Rectal smooth muscle tissue (tissue), 1 donor: ENCODE results near the gene KRT72.

Experiments
- H3K27ac ChIP-seq: one replicate; pipeline ENCODE4 v1.7.0; 2013; ENCODE audit warnings: low read depth, low read length, inconsistent platforms
- H3K27me3 ChIP-seq: one replicate; pipeline ENCODE4 v1.7.0; 2013; ENCODE audit warnings: low read length; ENCODE audit not compliant: control insufficient read depth, insufficient read depth
- H3K36me3 ChIP-seq: one replicate; pipeline ENCODE4 v1.7.0; 2013; ENCODE audit warnings: low read length; ENCODE audit not compliant: control insufficient read depth, insufficient read depth
- H3K4me1 ChIP-seq: one replicate; pipeline ENCODE4 v1.7.0; 2013; ENCODE audit warnings: low read length; ENCODE audit not compliant: control insufficient read depth, insufficient read depth
- H3K4me3 ChIP-seq: one replicate; pipeline ENCODE4 v1.7.0; 2013; ENCODE audit warnings: low read length
- H3K9ac ChIP-seq: one replicate; pipeline ENCODE4 v1.7.0; 2013; ENCODE audit warnings: low read length

The KRT72 gene

GRCh38 chr12:52579468-52580465 is 21.5 kb downstream of the KRT72 start:
- Histone ChIP-seq H3K36me3 (no peaks in the 10 kb centered on the region), H3K9ac (no peak overlapping the region), H3K27ac (no peak overlapping the region), H3K4me3 (no peak overlapping the region), H3K27me3 (no peaks in the 10 kb centered on the region), H3K4me1 (no peaks in the 10 kb centered on the region)

DNA sequence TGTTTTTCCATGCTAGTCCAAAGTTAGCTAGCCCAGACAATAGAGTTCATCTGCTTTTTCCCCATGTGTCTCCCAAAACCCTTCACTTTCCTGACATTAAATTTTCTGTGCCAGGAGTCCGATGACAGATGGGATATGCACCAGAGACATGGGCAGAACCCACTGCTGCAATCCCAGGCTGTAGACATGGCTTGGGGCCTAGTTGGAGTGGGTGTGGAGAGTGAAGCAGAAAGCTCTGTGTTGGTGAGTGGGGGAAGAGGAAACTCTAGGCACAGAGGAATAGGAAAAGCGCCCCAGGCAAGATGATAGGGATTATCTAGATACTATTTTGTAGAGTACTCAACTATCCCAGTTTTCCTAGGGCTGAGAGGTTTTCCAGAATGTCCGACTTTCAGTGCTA is 22.8 kb downstream of the KRT72 start:
- H3K9ac ChIP-seq, result no peak overlapping the region
- no peak overlapping the region for H3K4me3 ChIP-seq
- no peaks in the 10 kb centered on the region for H3K36me3 ChIP-seq
- H3K27me3 ChIP-seq, result no peaks in the 10 kb centered on the region
- no peaks in the 10 kb centered on the region for H3K4me1 ChIP-seq
- no peak overlapping the region for H3K27ac ChIP-seq

DNA sequence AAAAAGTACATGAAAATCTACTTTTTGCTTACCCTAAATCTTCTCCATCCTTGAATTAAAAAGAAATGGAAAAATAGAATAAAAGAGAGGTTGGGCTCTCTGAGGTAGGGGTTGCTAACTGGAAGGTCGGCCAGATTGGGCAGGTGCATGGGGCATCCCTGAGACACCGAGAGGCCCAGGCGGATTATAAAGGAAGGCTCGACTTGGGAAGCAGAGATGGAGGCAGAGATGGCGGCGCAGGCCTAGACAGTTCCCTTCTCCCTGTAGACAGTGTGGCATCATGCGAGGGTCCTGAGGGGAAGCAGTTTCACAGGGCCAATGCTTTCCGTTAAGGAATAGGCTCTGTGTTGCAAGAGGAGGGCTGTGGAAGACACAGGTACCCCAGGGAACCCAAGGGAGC is 23.9 kb downstream of the KRT72 start:
- Histone ChIP-seq H3K4me3 (no peak overlapping the region), H3K36me3 (no peaks in the 10 kb centered on the region), H3K27me3 (no peaks in the 10 kb centered on the region), H3K27ac (no peak overlapping the region), H3K9ac (no peak overlapping the region), H3K4me1 (no peaks in the 10 kb centered on the region)

- no peaks in the 10 kb centered on the region for H3K36me3 ChIP-seq
- H3K4me3 ChIP-seq, result no peak overlapping the region
- no peaks in the 10 kb centered on the region for H3K4me1 ChIP-seq
- no peak overlapping the region for H3K27ac ChIP-seq
- H3K9ac ChIP-seq, result no peak overlapping the region
- H3K27me3 ChIP-seq, result no peaks in the 10 kb centered on the region
Measured at GRCh38 chr12:52575948-52576347, 25.3 kb downstream of the KRT72 start.

GRCh38 chr12:52575256-52575655 is 26.0 kb downstream of the KRT72 start:
- Histone ChIP-seq H3K4me3 (no peak overlapping the region), H3K27ac (no peak overlapping the region), H3K9ac (no peak overlapping the region), H3K27me3 (no peaks in the 10 kb centered on the region), H3K4me1 (no peaks in the 10 kb centered on the region), H3K36me3 (no peaks in the 10 kb centered on the region)

DNA sequence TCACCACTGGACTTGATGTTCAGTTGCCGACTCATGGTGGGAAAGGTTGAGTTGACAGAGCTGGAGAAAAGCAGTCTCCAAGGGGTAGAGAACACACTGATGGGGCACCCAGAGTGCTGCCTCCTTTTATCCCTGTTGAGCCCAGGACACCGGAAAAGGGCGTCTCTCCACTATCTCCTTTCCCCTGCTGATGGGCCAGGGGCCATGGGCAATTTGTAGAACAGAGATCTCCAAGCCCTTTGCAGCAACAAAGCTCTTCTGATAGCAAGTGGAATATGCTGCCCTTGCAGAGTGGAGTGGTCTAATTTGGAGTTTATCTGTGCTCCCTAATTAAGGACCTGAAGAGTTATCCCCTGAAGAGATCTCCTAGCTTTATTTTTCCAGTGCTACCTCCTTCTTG is 27.5 kb downstream of the KRT72 start, which contains the start of gene KRT74:
KRT74 (minus strand) TSS at position 101 of the 400 bp plus-strand sequence; CDS start at position 35, 66 bp downstream.
- H3K4me1 ChIP-seq, result no peaks in the 10 kb centered on the region
- no peak within 1 kb of the TSS for H3K9ac ChIP-seq
- H3K27me3 ChIP-seq, result no peaks in the 10 kb centered on the region
- no peak within 1 kb of the TSS for H3K4me3 ChIP-seq
- H3K27ac ChIP-seq, result no peak within 1 kb of the TSS
- H3K36me3 ChIP-seq, result no peaks in the 10 kb centered on the region

DNA sequence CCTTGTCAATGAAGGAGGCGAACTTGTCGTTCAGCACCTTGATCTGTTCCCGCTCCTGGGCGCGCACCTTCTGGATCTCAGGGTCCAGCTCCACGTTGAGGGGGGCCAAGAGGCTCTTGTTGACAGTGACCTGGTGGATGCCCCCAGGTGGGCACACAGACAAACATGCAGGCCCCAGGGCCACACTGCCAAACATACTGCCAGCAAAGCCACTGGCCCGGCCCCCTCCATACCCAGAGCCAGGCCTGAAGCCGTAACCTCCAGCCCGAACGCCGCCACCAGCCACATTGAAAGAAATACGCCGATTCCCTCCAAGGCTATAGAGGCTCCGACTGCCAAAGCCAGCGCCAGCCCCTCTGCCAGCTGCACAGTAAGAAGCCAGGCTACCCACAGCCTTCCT is 28.0 kb downstream of the KRT72 start:
- Histone ChIP-seq H3K4me1 (no peaks in the 10 kb centered on the region), H3K27me3 (no peaks in the 10 kb centered on the region), H3K4me3 (no peak overlapping the region), H3K9ac (no peak overlapping the region), H3K36me3 (no peaks in the 10 kb centered on the region), H3K27ac (no peak overlapping the region)

DNA sequence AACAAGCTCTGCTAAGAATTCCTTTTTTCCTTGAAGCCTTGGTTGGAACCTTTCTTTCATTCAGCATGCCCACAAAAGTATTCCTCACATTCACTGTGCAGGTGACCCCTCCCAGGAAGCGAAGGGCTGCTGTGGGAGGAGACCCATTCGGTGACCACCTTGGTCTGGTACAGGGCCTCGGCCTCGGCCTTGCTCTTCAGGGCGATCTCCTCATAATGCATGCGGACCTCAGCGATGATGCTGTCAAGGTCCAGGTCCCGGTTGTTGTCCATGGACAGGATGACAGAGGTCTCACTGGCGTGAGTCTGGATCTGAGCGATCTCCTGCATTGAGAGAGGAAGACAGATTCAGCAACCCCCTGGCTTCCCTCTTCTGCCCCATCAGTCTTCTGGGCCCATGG is 30.8 kb downstream of the KRT72 start:
- no peaks in the 10 kb centered on the region for H3K4me1 ChIP-seq
- H3K36me3 ChIP-seq, result no peaks in the 10 kb centered on the region
- no peaks in the 10 kb centered on the region for H3K27me3 ChIP-seq
- H3K4me3 ChIP-seq, result no peak overlapping the region
- H3K27ac ChIP-seq, result no peak overlapping the region
- H3K9ac ChIP-seq, result no peak overlapping the region

DNA sequence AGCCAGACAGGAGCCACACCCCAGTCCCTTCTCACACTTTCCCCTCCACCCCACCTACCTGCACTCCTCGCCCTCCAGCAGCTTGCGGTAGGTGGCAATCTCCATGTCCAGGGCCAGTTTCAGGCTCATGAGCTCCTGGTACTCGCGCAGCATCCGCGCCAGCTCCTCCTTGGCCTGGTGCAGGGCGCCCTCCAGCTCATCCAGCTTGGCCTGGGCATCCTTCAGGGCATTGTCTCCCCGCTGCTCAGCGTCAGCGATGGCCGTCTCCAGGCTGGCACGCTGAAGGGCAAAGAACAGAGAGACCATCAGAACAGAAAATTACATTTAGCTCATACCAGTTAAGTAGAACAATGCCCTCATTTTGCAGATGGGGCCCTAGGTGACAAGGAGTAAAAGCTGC is 33.2 kb downstream of the KRT72 start:
- no peak overlapping the region for H3K27ac ChIP-seq
- no peak overlapping the region for H3K4me3 ChIP-seq
- H3K9ac ChIP-seq, result no peak overlapping the region
- no peaks in the 10 kb centered on the region for H3K4me1 ChIP-seq
- no peaks in the 10 kb centered on the region for H3K27me3 ChIP-seq
- no peaks in the 10 kb centered on the region for H3K36me3 ChIP-seq

DNA sequence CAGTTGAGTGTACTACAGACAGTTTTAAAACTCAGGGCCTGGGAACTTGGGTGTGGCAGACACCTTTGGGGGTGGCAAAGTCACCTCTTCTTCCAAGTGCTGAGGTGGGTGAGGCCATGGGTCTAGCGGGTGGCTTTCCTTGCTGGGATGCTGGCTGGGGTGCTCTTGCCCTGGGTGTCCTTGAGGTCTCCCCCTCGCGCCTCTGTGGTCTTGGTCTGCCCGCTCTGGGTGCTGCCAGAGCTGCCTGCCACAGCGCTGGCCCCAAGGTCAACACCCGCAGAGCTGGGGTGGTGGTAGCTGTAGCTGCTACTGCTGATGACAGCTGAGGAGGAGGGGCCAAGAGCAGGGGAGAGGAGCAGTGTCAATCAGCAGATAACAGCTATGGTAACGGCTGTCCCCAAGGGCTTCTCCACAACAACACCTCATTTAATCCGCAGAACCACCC is 34.4 kb downstream of the KRT72 start:
- Histone ChIP-seq H3K27ac (no peak overlapping the region), H3K9ac (no peak overlapping the region), H3K4me3 (no peak overlapping the region), H3K4me1 (no peaks in the 10 kb centered on the region), H3K27me3 (no peaks in the 10 kb centered on the region), H3K36me3 (no peaks in the 10 kb centered on the region)

GRCh38 chr12:52564582-52564981 is 36.7 kb downstream of the KRT72 start:
- no peaks in the 10 kb centered on the region for H3K4me1 ChIP-seq
- no peaks in the 10 kb centered on the region for H3K27me3 ChIP-seq

GRCh38 chr12:52561880-52562449 is 39.3 kb downstream of the KRT72 start:
- Histone ChIP-seq H3K4me3 (no peak overlapping the region), H3K4me1 (no peaks in the 10 kb centered on the region), H3K9ac (no peak overlapping the region), H3K27ac (no peak overlapping the region), H3K36me3 (no peaks in the 10 kb centered on the region), H3K27me3 (peaks cover 2% of the 10 kb centered on the region)

More at GRCh38 chr12:52564582-52564981, 36.7 kb downstream of the KRT72 start:
- Histone ChIP-seq H3K27ac (no peak overlapping the region), H3K36me3 (no peaks in the 10 kb centered on the region), H3K4me3 (no peak overlapping the region), H3K9ac (no peak overlapping the region)
